HUES48 (cell line): ENCODE results near the gene PKN1.
"Not testable (repeated sequence)": the region's sequence is repeated elsewhere in the genome, so short reads cannot be mapped to it uniquely, and the experiment has no call there.

Source experiments
- H3K27ac ChIP-seq: one replicate; pipeline ENCODE4 v1.7.0; 2013; ENCODE audit warnings: low read depth, low read length, inconsistent platforms
- H3K27me3 ChIP-seq: 2 replicates; pipeline ENCODE4 v1.6.1; 2013; ENCODE audit warnings: mild to moderate bottlenecking, low read length; ENCODE audit not compliant: control insufficient read depth, insufficient read depth
- H3K36me3 ChIP-seq: 2 replicates; pipeline ENCODE4 v1.6.1; 2013; ENCODE audit warnings: low read length; ENCODE audit not compliant: control insufficient read depth, insufficient read depth
- H3K4me1 ChIP-seq: 2 replicates; pipeline ENCODE4 v1.6.1; 2013; ENCODE audit warnings: mild to moderate bottlenecking, low read length; ENCODE audit not compliant: control insufficient read depth, insufficient read depth
- H3K4me3 ChIP-seq: 2 replicates; pipeline ENCODE4 v1.5.1; 2013; ENCODE audit warnings: mild to moderate bottlenecking, low read depth, low read length
- H3K9ac ChIP-seq: 2 replicates; pipeline ENCODE4 v1.6.1; 2013; ENCODE audit warnings: mild to moderate bottlenecking, low read depth, low read length, moderate library complexity
- H3K9me3 ChIP-seq: 2 replicates; pipeline ENCODE4 v1.6.1; 2013; ENCODE audit warnings: low read length; ENCODE audit not compliant: control insufficient read depth, insufficient read depth

PKN1 gene

GRCh38 chr19:14432791-14433553 lies at the start of gene PKN1:
Gene PKN1 (plus strand): TSS chr19:14433306. CDS start chr19:14433522, 216 bp downstream.
- no peaks in the 10 kb centered on the region for H3K27me3 ChIP-seq
- H3K36me3 ChIP-seq = peaks cover 13% of the 10 kb centered on the region
- H3K4me3 ChIP-seq = peak within 1 kb of the TSS; percentile 71
- H3K4me1 ChIP-seq = peaks cover 6% of the 10 kb centered on the region
- H3K9me3 ChIP-seq = no peaks in the 10 kb centered on the region
- H3K27ac ChIP-seq = peak within 1 kb of the TSS; percentile 33
- peak within 1 kb of the TSS; percentile 26; the same call in 1 of the 2 replicates for H3K9ac ChIP-seq

GRCh38 chr19:14383661-14384555 lies 49.2 kb upstream of the PKN1 start:
- no peak overlapping the region for H3K4me3 ChIP-seq
- H3K9ac ChIP-seq = no peak overlapping the region
- H3K36me3 ChIP-seq = no peaks in the 10 kb centered on the region
- no peak overlapping the region for H3K27ac ChIP-seq
- H3K9me3 ChIP-seq = no peaks in the 10 kb centered on the region
- peaks cover 13% of the 10 kb centered on the region; the same call in 1 of the 2 replicates for H3K4me1 ChIP-seq
- no peaks in the 10 kb centered on the region for H3K27me3 ChIP-seq

- Histone ChIP-seq H3K9me3 (no peaks in the 10 kb centered on the region), H3K36me3 (no peaks in the 10 kb centered on the region), H3K4me3 (no peak overlapping the region), H3K27ac (no peak overlapping the region), H3K4me1 (peaks cover 13% of the 10 kb centered on the region; the same call in 1 of the 2 replicates), H3K27me3 (no peaks in the 10 kb centered on the region), H3K9ac (no peak overlapping the region)
Measured at GRCh38 chr19:14385492-14385891, 47.6 kb upstream of the PKN1 start.

DNA sequence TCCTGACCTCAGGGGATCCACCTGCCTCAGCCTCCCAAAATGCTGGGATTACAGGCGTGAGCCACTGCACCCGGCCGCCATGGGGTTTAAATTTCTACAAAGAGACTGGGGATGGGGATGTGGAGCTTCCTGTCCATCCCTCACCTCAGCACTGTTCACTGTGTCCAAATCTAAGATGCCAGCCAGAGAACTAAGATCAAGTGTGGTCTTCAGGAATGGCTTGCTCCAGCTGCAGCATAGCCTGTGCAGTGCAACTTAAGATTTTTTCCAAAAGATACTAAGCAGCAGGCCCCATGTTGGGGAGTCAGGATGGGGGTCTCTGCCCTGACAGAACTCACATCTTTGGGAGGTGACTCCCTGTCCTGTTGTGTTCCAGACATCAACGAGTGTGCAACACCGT lies 42.6 kb upstream of the PKN1 start:
- H3K36me3 ChIP-seq = no peaks in the 10 kb centered on the region
- no peaks in the 10 kb centered on the region for H3K9me3 ChIP-seq
- H3K27me3 ChIP-seq = no peaks in the 10 kb centered on the region
- no peaks in the 10 kb centered on the region for H3K4me1 ChIP-seq
- no peak overlapping the region for H3K4me3 ChIP-seq
- H3K27ac ChIP-seq = no peak overlapping the region
- no peak overlapping the region for H3K9ac ChIP-seq

DNA sequence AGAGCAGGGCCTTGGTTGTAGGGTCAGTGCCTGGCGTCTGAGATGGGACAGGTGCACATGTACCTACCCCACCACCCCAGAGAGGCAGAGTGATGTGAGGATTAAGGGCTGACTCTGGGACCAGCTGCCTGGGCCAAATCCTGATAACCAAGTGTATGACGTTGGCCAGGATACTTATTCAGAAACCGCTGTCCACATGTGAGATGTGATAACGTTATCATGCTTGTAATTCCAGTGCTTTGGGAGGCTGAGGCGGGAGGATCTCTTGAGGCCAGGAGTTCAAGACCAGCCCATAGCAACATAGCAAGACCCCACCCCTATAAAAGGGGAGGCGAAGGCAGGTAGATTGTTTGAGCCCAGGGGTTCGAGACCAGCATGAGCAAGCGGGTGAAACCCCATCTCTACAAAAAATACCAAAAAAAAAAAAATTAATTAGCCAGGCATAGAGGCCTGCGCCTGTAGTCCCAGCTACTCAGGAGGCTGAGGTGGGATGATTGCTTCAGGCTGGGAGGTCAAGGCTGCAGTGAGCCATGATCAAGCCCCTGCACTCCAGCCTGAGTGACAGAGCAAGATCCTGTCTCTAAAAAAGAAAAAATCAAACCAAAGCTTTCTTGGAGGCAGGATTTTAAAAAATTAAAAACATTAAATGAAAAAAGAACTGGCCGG lies 41.8 kb upstream of the PKN1 start:
- Histone ChIP-seq H3K4me3 (no peak overlapping the region), H3K9me3 (no peaks in the 10 kb centered on the region), H3K36me3 (no peaks in the 10 kb centered on the region), H3K27me3 (no peaks in the 10 kb centered on the region), H3K4me1 (no peaks in the 10 kb centered on the region), H3K9ac (no peak overlapping the region), H3K27ac (no peak overlapping the region)

- H3K36me3 ChIP-seq = no peaks in the 10 kb centered on the region
- H3K27me3 ChIP-seq = no peaks in the 10 kb centered on the region
- H3K4me1 ChIP-seq = no peaks in the 10 kb centered on the region
- H3K4me3 ChIP-seq = no peak overlapping the region
- no peaks in the 10 kb centered on the region for H3K9me3 ChIP-seq
- no peak overlapping the region for H3K9ac ChIP-seq
- no peak overlapping the region for H3K27ac ChIP-seq
Measured at GRCh38 chr19:14393329-14393728, 39.8 kb upstream of the PKN1 start.

GRCh38 chr19:14394167-14394566 lies 38.9 kb upstream of the PKN1 start:
- Histone ChIP-seq H3K36me3 (no peaks in the 10 kb centered on the region), H3K27ac (no peak overlapping the region), H3K9ac (no peak overlapping the region), H3K27me3 (no peaks in the 10 kb centered on the region), H3K4me3 (no peak overlapping the region), H3K9me3 (no peaks in the 10 kb centered on the region), H3K4me1 (no peaks in the 10 kb centered on the region)

GRCh38 chr19:14395262-14395661 lies 37.8 kb upstream of the PKN1 start:
- Histone ChIP-seq H3K27ac (no peak overlapping the region), H3K4me1 (no peaks in the 10 kb centered on the region), H3K9me3 (no peaks in the 10 kb centered on the region), H3K4me3 (no peak overlapping the region), H3K9ac (no peak overlapping the region), H3K36me3 (no peaks in the 10 kb centered on the region), H3K27me3 (no peaks in the 10 kb centered on the region)

DNA sequence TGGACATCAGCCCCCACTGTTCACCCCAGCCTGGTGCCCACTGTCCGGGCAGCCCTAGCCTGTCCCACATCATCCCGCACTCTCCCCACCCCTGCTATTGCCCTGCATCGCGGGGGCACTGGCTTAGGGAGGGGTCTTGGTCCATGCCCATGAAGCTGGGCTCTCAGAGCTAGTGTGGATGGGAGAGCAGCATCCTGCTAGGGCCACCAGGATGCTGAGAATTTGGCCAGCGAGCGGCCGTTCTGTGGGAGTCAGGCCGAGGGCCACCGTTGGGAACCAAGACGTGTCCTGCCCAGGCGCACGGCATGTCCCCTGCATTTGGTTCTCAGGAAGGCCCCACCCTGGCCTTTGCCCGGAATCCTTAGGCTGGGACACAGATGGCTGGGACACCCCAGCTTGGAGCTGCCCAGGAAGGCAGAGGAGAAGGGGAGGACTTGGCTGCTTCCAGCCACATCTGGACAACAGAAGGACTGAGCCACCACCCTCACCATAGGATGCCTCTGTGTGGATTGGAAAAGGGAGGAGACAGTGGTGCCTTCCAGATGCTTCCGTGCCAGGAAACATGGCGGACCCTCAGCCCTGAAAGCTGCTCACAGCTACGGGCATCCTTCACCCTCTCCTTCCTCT lies 37.3 kb upstream of the PKN1 start:
- Histone ChIP-seq H3K36me3 (no peaks in the 10 kb centered on the region), H3K4me3 (no peak overlapping the region), H3K4me1 (no peaks in the 10 kb centered on the region), H3K9ac (no peak overlapping the region), H3K27me3 (no peaks in the 10 kb centered on the region), H3K27ac (no peak overlapping the region), H3K9me3 (no peaks in the 10 kb centered on the region)

- not testable (repeated sequence) for H3K4me1 ChIP-seq, H3K9ac ChIP-seq, H3K4me3 ChIP-seq, H3K9me3 ChIP-seq, H3K27me3 ChIP-seq, H3K27ac ChIP-seq, H3K36me3 ChIP-seq
Measured at GRCh38 chr19:14396730-14397129, 36.4 kb upstream of the PKN1 start.
